ENCODE results near the gene MEI1. TPM values are rescaled to one million over a fixed set of nuclear protein-coding genes. Genes with fewer than 3 reads are reported as not detected.

Gene MEI1
- total RNA-seq, 1 donor from 2014 or later, result 0.40 TPM

- intact Hi-C loops (cut with DNase I), result no loop called here
- no peak for DNase-seq (ENCODE audit: low spot score)
Measured at GRCh38 chr22:41775338-41775737, 76.0 kb downstream of the MEI1 start.

- peak; percentile 5 for DNase-seq (ENCODE audit: low spot score)
- intact Hi-C loops (cut with DNase I), result no loop called here
Measured at GRCh38 chr22:41775976-41776375, 76.7 kb downstream of the MEI1 start.

GRCh38 chr22:41776381-41776780 lies 77.1 kb downstream of the MEI1 start:
- DNase-seq (ENCODE audit: low spot score), result peak; percentile 24
- intact Hi-C loops (cut with DNase I), result no loop called here

GRCh38 chr22:41777749-41778425 lies 78.6 kb downstream of the MEI1 start:
- intact Hi-C loops (cut with DNase I), result no loop called here
- DNase-seq (ENCODE audit: low spot score), result no peak

GRCh38 chr22:41779929-41780505 lies 80.7 kb downstream of the MEI1 start:
- intact Hi-C loops (cut with DNase I), result no loop called here

GRCh38 chr22:41780746-41781505 lies 81.6 kb downstream of the MEI1 start:
- DNase-seq (ENCODE audit: low spot score), result peak; percentile 84
- intact Hi-C loops (cut with DNase I), result no loop called here

More at GRCh38 chr22:41779929-41780505, 80.7 kb downstream of the MEI1 start:
- no peak for DNase-seq (ENCODE audit: low spot score)

GRCh38 chr22:41781507-41781906 lies 82.2 kb downstream of the MEI1 start:
- intact Hi-C loops (cut with DNase I), result no loop called here
- DNase-seq (ENCODE audit: low spot score), result no peak

- DNase-seq (ENCODE audit: low spot score), result no peak
- intact Hi-C loops (cut with DNase I), result no loop called here
Measured at GRCh38 chr22:41782316-41782715, 83.0 kb downstream of the MEI1 start.

- DNase-seq (ENCODE audit: low spot score), result no peak
- intact Hi-C loops (cut with DNase I), result no loop called here
Measured at GRCh38 chr22:41782751-41783150, 83.4 kb downstream of the MEI1 start.

- no peak for DNase-seq (ENCODE audit: low spot score)
Measured at GRCh38 chr22:41787331-41787730, 88.0 kb downstream of the MEI1 start.

GRCh38 chr22:41793871-41794270 lies 94.6 kb downstream of the MEI1 start:
- intact Hi-C loops (cut with DNase I), result no loop called here
- DNase-seq (ENCODE audit: low spot score), result no peak

More at GRCh38 chr22:41787331-41787730, 88.0 kb downstream of the MEI1 start:
- intact Hi-C loops (cut with DNase I), result no loop called here

- no peak for DNase-seq (ENCODE audit: low spot score)
- intact Hi-C loops (cut with DNase I), result no loop called here
Measured at GRCh38 chr22:41798736-41799135, 99.4 kb downstream of the MEI1 start.

- intact Hi-C loops (cut with DNase I), result no loop called here
- no peak for DNase-seq (ENCODE audit: low spot score)
Measured at GRCh38 chr22:41799486-41800347, 100.4 kb downstream of the MEI1 start.

- peak; percentile 96 for DNase-seq (ENCODE audit: low spot score)
- intact Hi-C loops (cut with DNase I), result no loop called here
Measured at GRCh38 chr22:41800348-41801146, 101.2 kb downstream of the MEI1 start, which contains the start of gene CCDC134. Gene CCDC134 (plus strand): TSS chr22:41800679. CDS start chr22:41808891, 8,212 bp downstream.

GRCh38 chr22:41801147-41801819 lies 102.0 kb downstream of the MEI1 start:
- intact Hi-C loops (cut with DNase I), result no loop called here
- DNase-seq (ENCODE audit: low spot score), result no peak

GRCh38 chr22:41801886-41802285 lies 102.6 kb downstream of the MEI1 start:
- intact Hi-C loops (cut with DNase I), result no loop called here
- DNase-seq (ENCODE audit: low spot score), result no peak

GRCh38 chr22:41805639-41806038 lies 106.3 kb downstream of the MEI1 start:
- intact Hi-C loops (cut with DNase I), result no loop called here
- no peak for DNase-seq (ENCODE audit: low spot score)

- intact Hi-C loops (cut with DNase I), result no loop called here
- DNase-seq (ENCODE audit: low spot score), result no peak
Measured at GRCh38 chr22:41808400-41808799, 109.1 kb downstream of the MEI1 start.

Data from cardiac septum (tissue), 1 donor.